Ectodermal cell (in vitro differentiated cells): ENCODE measurements around the gene SELENOV.
A peak's percentile ranks its signal among the peaks of the same experiment; 100 is the strongest.

ENCODE experiments used
- H3K27ac ChIP-seq: 2 replicates; pipeline ENCODE4 v1.7.0; 2013; ENCODE audit warnings: mild to moderate bottlenecking, low read depth, low read length; ENCODE audit not compliant: insufficient read depth, poor library complexity, severe bottlenecking
- H3K27me3 ChIP-seq: 2 replicates; pipeline ENCODE4 v1.7.0; 2013; ENCODE audit warnings: mild to moderate bottlenecking, low read length; ENCODE audit not compliant: insufficient read depth, control insufficient read depth, poor library complexity, severe bottlenecking
- H3K36me3 ChIP-seq: one replicate; pipeline ENCODE4 v1.7.0; 2013; ENCODE audit warnings: low read length; ENCODE audit not compliant: control insufficient read depth, insufficient read depth
- H3K4me1 ChIP-seq: one replicate; pipeline ENCODE4 v1.7.0; 2013; ENCODE audit warnings: low read length; ENCODE audit not compliant: control insufficient read depth, insufficient read depth
- H3K4me3 ChIP-seq: 2 replicates; pipeline ENCODE4 v1.7.0; 2013; ENCODE audit warnings: low read depth, low read length, control low read depth; ENCODE audit not compliant: insufficient read depth
- H3K9me3 ChIP-seq: 2 replicates; pipeline ENCODE4 v1.7.0; 2013; ENCODE audit warnings: mild to moderate bottlenecking, low read length, moderate library complexity; ENCODE audit not compliant: control insufficient read depth
- WGBS, 2 experiments: methylation state at CpG; one replicate each; pipeline ENCODE4 v1.1.7; 2013; ENCODE audit warnings: missing lambda C conversion rate in 2 of 2; 5-methylcytosine and 5-hydroxymethylcytosine counted together

Gene SELENOV

GRCh38 chr19:39518458-39518857, 3.5 kb downstream of the SELENOV start:
- H3K27ac ChIP-seq, result no peak overlapping the region

GRCh38 chr19:39518975-39519374, 4.0 kb downstream of the SELENOV start:
- H3K27me3 ChIP-seq, result peaks cover 33% of the 10 kb centered on the region
- 57 to 67% methylated on average over 9 of the region's 9 CpGs for WGBS, 2 experiments
- peaks cover 6% of the 10 kb centered on the region for H3K4me1 ChIP-seq
- no peak overlapping the region for H3K4me3 ChIP-seq
- no peak overlapping the region for H3K27ac ChIP-seq
- H3K36me3 ChIP-seq, result no peaks in the 10 kb centered on the region
- H3K9me3 ChIP-seq, result no peaks in the 10 kb centered on the region

More at GRCh38 chr19:39518458-39518857, 3.5 kb downstream of the SELENOV start:
- Histone ChIP-seq H3K4me1 (peaks cover 6% of the 10 kb centered on the region), H3K9me3 (no peaks in the 10 kb centered on the region), H3K27me3 (peaks cover 38% of the 10 kb centered on the region), H3K4me3 (no peak overlapping the region), H3K36me3 (no peaks in the 10 kb centered on the region)
- 67 to 84% methylated on average over 4 to 5 of the region's 5 CpGs for WGBS, 2 experiments

DNA sequence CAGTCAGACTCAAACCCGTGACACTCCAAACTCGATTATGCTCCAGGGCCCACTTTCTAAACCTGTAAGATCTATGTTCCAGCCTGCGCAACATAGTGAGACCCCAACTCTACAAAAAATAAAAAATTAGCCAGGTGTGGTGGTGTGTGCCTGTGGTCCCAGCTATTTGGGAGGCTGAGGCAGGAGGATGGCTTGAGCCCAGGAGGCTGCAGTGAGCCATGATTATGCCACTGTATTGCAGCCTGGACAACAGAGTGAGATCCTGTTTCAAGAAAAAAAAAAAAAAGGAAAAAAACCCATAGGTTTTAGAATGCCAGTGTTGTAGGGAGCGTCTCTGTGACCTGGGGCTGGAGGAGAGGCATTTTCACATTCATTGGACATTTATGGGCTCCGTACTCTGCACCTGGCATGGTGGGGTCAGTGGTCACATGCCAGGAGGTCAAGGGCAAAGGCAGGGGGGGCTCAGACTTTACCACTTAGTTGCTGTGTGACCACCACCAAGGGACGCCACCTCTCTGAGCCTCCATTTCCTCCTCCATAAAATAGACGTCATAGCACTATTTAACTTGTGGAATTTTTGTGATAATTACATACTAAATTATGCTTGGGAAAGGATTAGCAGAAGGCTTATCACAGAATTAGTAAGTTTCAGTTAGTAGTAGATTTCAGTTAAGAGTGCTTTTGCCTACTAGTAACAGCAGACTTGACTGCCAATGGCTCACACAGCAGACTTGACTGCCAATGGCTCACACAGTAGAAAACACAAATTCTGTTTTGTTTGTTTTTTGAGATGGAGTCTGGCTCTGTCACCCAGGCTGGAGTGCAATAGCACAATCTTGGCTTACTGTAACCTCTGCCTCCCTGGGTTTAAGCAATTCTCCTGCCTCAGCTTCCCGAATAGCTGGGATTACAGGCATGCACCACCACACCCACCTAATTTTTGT, 5.9 kb downstream of the SELENOV start:
- Histone ChIP-seq H3K4me1 (peaks cover under 1% of the 10 kb centered on the region), H3K27ac (no peak overlapping the region), H3K9me3 (no peaks in the 10 kb centered on the region), H3K27me3 (peaks cover 14% of the 10 kb centered on the region), H3K4me3 (no peak overlapping the region), H3K36me3 (no peaks in the 10 kb centered on the region)
- WGBS, 2 experiments, result 90 to 91% methylated on average over 7 of the region's 8 CpGs

- H3K4me1 ChIP-seq, result no peaks in the 10 kb centered on the region
- no peaks in the 10 kb centered on the region for H3K36me3 ChIP-seq
- WGBS, 2 experiments, result 87 to 94% methylated on average over 8 of the region's 8 CpGs
- no peaks in the 10 kb centered on the region for H3K9me3 ChIP-seq
- no peak overlapping the region for H3K4me3 ChIP-seq
- H3K27ac ChIP-seq, result no peak overlapping the region
- no peaks in the 10 kb centered on the region for H3K27me3 ChIP-seq
Measured at GRCh38 chr19:39524495-39524894, 9.6 kb downstream of the SELENOV start.

DNA sequence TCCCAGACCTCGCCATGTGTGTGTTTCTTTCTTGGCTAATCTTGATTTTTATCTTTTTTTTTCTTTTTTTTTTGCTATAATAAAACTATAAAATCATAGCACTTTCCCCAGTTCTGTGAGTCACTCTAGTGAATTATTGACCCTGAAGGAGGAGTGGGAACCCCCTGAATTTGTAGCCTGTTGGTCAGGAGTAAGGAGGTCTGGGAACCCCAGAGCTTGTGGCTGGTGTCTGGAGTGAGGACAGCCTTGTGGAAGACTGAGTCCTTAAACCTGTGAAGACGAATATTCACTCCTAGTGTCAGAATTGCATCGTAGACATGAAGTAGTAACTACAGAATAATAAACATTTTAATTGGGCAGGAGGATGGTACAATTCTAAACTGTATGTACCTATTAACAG, 10.3 kb downstream of the SELENOV start:
- 89 to 95% methylated on average over 1 to 3 of the region's 3 CpGs for WGBS, 2 experiments
- H3K4me3 ChIP-seq, result no peak overlapping the region

GRCh38 chr19:39531834-39532232, 16.9 kb downstream of the SELENOV start:
- Histone ChIP-seq H3K27ac (no peak overlapping the region), H3K9me3 (no peaks in the 10 kb centered on the region), H3K27me3 (no peaks in the 10 kb centered on the region), H3K4me1 (peaks cover 4% of the 10 kb centered on the region), H3K36me3 (no peaks in the 10 kb centered on the region), H3K4me3 (peak overlapping the region; percentile 99)
- 49 to 50% methylated on average over 14 of the region's 14 CpGs for WGBS, 2 experiments

More for the DNA sequence above, 10.3 kb downstream of the SELENOV start:
- H3K27ac ChIP-seq, result no peak overlapping the region
- no peaks in the 10 kb centered on the region for H3K4me1 ChIP-seq
- no peaks in the 10 kb centered on the region for H3K9me3 ChIP-seq
- no peaks in the 10 kb centered on the region for H3K36me3 ChIP-seq
- H3K27me3 ChIP-seq, result no peaks in the 10 kb centered on the region

DNA sequence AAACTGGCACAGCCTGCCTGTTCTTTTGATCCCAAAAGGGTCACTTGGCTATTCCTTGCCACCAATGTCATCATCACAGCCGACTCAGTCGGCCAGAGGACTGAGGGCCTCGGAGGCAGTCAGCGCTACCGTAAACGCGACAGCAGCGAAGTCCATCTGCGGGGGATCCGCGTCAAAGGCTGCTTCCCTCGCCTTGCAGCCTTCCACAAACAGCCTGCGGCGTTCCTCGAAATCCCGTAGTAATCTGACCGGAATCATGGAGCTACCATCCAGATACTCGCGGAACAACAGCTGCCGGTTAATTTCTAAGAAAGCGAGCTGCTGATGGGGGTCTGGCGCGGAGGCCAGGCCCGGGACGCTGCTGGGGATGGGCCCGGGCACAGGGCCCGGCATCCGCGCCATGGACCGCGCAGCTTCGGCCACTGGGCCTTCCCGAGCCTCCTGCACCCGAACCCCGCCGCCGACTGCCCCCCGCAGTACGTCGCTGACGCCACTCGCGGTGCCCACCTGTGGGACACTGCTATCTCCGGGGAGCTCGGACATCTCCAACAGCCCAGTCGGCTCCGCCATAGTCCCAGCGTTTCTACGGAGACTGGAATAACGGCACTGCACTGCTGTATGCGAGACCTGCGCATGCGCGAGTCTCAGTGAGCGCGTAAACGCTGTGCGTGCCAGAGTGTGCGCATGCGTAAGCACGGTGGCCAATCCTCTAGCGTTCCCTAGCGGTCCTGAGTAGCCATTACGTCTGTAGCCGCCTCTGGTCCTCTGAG, 17.5 kb downstream of the SELENOV start, which contains the start of gene EID2B:
TSS of gene EID2B (minus strand) at position 620 of the 770 bp plus-strand sequence. CDS start at position 570, 50 bp downstream.
- H3K9me3 ChIP-seq, result no peaks in the 10 kb centered on the region
- no peaks in the 10 kb centered on the region for H3K36me3 ChIP-seq
- H3K27ac ChIP-seq, result no peak within 1 kb of the TSS
- H3K27me3 ChIP-seq, result no peaks in the 10 kb centered on the region
- H3K4me3 ChIP-seq, result peak within 1 kb of the TSS; percentile 99
- WGBS, 2 experiments, result 0% methylated on average over 65 of the region's 65 CpGs
- peaks cover 4% of the 10 kb centered on the region for H3K4me1 ChIP-seq

GRCh38 chr19:39533003-39533512, 18.1 kb downstream of the SELENOV start:
- H3K27ac ChIP-seq, result no peak overlapping the region

DNA sequence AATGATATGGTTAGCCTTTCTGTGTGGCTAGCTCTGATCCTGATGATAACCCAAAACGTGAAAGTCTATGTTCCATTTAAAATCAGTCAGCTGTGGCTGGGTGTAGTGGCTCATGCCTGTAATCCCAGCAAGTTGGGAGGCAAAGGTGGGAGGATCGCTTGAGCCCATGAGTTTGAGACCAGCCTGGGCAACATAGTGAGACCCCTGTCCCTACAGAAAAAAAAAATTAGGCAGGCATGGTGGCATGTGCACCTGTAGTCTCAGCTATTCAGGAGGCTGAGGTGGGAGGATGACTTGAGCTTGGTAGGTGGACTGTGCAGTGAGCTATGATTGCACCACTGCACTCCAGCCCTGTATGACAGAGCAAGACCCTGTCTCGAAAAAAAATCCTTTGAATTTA, 18.9 kb downstream of the SELENOV start:
- Histone ChIP-seq H3K27me3 (no peaks in the 10 kb centered on the region), H3K27ac (no peak overlapping the region), H3K4me3 (no peak overlapping the region), H3K4me1 (peaks cover 4% of the 10 kb centered on the region), H3K9me3 (no peaks in the 10 kb centered on the region), H3K36me3 (no peaks in the 10 kb centered on the region)
- 81 to 82% methylated on average over 3 of the region's 3 CpGs for WGBS, 2 experiments

More at GRCh38 chr19:39533003-39533512, 18.1 kb downstream of the SELENOV start:
- no peaks in the 10 kb centered on the region for H3K36me3 ChIP-seq
- peaks cover 4% of the 10 kb centered on the region for H3K4me1 ChIP-seq
- 35 to 39% methylated on average over 12 of the region's 12 CpGs for whole genome bisulfite sequencing, 2 experiments
- H3K9me3 ChIP-seq, result no peaks in the 10 kb centered on the region
- H3K27me3 ChIP-seq, result no peaks in the 10 kb centered on the region
- no peak overlapping the region for H3K4me3 ChIP-seq

DNA sequence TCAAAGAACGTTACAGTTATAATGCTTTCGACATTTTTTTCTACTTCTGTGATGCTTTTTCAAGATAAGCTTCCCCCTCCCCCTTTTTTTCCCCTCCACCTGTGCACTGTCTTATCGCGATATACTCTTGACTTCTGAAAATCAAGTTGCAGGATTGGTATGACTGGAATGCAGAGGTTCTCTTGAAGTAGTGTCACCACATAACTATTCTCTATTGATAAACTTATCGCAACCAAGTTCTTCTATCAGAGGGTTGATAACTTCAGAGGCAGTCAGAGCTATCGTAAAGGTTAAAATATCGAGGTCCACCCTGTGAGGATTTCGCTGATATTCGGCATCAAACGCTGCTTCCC, 24.2 kb downstream of the SELENOV start:
- Histone ChIP-seq H3K4me3 (peak overlapping the region; percentile 88), H3K27me3 (no peaks in the 10 kb centered on the region), H3K4me1 (peaks cover 3% of the 10 kb centered on the region), H3K27ac (peak overlapping the region; percentile 62), H3K36me3 (no peaks in the 10 kb centered on the region), H3K9me3 (no peaks in the 10 kb centered on the region)
- WGBS, 2 experiments, result 8 to 10% methylated on average over 8 to 10 of the region's 10 CpGs
